ENCODE measurements around the gene CAND2.

GRCh38 chr3:12865271-12865670, 68.8 kb downstream of the CAND2 start:
- no peak for TF ChIP-seq CTCF (IDR thresholded peaks at IDR 0.05)
- TF ChIP-seq POLR2A (IDR thresholded peaks at IDR 0.05): no peak
